GM21515 (cell line): ENCODE results near the gene SNAI1.
"Not testable (repeated sequence)": the region's sequence is repeated elsewhere in the genome, so short reads cannot be mapped to it uniquely, and the experiment has no call there.

Experiments
- ATAC-seq: cut with Tn5 transposase; IDR thresholded peaks from one replicate; pipeline ENCODE4 v1.9.1; 2021; ENCODE audit not compliant: unreplicated experiment

The SNAI1 gene

DNA sequence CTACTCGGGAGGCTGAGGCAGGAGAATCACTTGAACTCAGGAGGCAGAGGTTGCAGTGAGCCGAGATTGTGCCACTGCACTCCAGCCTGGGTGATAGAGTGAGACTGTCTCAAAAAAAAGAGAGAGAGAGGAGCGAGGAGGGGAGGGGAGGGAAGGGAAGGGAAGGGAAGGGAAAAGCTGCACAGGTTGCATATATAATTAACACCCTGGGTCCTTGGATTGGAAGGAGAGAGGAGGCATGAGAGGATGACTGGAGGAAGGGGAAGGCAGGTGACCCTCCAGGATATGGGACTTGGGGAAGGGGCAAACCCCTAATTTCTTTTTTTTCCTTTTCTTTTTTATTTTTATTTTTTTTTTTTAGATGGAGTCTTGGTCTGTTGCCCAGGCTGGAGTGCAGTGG, 28.8 kb downstream of the SNAI1 start:
- ATAC-seq: not testable (repeated sequence)

DNA sequence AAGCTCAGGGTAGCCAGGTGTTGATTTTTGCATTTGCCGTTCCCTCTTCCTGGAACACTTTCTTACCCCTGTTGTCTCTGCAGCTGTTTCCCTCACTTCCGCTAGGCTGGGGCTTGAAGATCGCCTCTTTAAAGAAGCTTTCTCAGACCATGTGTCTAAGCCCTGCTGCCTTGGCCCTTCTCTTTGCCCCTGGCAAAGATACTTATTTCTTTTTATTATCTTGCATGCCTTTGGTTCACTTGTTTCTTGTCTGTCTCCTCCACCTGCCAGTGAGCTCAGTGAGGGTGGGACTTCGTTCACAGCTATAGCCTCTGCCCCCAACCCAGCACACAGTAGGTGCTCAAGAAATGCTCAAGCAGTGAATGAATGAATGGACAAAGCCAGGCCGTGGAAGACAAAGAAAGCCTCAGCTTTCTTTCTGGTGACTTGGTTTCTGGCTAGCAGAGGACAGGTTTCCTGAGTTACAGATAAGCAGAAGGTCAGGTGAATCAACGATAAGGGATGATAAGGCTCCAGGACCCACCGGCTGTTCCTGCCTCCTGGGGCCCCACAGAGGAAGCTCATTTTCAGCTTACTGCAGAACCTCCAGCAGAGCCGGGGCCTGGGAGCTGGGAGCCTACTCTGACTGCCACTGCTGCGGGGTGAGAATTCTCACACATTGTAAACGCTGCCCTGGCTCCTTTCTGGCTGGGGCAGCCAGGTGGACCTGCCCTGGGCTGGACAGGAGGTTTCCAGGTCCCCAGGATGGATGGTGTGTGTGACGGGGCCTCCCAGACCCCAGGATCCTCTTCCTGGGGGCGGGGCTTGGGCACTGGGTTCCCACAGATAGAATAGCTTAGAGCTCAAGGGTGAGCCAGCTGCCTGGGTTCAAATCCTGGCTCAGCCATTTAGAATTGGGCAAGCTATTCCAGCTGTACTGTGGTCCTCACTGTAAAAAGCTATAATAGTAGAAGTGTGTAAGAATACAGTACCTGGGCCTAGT, 29.8 kb downstream of the SNAI1 start:
- ATAC-seq: no peak

DNA sequence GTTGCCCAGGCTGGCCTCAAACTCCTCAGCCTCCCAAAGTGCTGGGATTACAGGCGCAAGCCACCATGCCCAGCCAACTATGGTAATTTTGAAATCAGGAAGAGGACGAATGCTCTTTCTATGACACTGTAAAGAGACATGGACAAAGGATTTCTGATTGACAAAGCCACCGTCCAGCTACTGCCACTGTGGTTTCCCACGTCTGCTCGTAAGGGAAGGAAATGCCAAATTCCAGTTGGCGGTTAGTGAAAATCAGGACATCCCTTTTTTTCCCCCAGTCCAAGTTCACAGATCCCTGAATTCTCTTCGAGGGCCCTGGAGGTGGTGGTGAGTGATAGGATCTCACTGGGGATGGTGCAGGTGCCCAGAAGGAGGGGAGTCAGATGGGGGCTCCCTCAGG, 31.2 kb downstream of the SNAI1 start:
- no peak for ATAC-seq

DNA sequence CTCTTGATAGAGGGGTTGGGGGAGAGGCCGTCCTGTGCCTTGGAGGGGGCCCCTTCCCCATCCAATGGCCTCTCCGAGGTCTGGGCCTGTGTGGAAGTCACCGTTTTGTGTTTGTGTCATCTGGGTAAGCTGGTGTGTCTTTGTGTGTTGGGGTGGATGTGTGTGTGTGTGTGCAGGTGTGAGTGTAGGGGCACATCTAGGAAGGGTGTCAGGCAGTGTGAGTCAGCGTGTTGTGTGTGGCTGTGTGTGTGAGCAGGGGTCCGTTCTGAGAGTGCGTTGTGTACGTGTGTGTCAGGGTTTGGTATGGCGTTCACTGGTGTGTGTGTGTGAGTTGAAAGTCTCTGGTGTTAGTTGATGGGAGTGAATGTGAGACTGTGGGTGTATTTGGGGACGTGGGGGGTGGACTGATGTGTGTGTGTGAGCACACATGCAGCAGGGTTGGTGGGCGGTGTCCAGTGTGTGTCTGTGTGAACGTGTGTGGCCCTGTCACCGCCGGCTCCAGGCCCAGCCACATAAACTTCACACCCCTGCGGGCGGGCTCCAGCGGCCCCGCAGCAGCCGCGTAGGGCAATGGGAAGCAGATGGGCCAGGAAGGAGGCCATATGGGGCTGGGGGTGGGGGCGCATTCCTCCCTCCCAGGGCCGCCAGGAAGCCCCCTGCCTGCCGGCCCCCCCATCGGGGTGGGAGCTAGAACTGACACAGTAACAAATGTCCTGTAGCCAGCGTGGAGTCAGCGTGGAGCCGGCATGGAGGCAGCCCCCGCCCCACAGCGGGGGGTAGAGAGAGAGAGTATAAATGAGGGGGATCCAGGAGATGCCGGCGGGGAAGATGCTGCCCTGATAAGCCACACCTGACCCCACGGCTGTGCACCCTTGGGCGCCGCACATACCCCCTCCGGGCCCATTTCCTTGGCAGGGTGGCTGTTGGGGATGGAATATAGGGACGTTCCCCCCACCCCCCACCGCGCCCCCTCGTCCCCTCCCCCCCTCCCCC, 32.1 kb downstream of the SNAI1 start:
- no peak for ATAC-seq

DNA sequence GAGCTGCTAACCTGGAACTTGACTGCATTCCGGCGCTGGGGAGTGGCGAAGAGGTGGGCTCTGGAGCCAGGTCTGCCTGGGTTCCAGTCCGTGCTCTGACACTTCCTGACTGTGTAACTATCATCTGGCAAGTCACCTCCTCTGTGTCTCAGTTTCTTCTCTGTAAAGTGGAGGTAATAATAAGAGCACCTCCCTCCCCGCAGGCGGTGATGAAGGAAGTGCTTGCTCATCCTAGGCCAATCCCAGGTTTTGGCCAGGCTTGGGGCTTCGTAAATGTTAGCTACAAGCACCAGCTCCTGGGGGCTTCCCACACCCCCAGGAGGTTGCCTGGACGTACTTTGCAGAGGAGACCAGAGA, 32.8 kb downstream of the SNAI1 start:
- ATAC-seq: no peak

DNA sequence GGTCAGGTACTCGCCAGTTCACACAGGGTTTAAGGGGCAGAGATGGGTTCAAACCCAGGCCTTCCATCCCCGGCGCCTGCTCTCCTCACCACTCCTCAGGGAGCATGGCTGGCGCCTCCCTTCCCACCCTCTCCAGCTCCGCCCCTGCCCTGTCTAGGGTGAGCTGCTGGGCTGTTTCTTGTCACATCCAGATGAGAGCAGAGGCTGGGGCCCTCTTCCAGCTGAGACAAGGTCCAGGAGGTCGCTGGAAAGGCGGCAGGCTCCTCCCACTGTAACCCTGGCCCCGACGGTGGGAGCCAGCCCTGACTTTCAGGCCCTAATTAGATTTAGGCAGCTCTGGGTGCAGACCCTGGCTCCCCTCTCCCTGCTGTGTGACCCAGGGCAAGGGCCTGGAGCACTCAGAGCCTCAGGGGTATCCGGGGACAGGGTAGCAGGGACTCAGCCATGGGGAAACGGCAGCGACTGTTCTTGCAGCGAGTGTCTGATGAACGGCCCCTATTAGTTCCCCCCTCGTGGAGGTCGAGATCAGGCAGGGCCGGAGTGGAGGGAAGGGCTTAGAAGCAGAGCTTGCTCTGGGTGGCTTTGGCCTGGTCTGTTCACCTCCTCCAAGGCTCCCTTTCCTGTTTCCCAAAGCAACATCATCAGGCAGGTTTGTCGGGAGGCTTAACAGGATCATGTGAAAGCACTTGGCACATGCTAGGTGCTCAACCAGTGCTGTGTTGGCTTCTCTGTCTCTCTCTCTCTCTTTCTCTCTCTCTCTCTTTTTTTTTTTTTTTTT, 33.4 kb downstream of the SNAI1 start:
- no peak for ATAC-seq

DNA sequence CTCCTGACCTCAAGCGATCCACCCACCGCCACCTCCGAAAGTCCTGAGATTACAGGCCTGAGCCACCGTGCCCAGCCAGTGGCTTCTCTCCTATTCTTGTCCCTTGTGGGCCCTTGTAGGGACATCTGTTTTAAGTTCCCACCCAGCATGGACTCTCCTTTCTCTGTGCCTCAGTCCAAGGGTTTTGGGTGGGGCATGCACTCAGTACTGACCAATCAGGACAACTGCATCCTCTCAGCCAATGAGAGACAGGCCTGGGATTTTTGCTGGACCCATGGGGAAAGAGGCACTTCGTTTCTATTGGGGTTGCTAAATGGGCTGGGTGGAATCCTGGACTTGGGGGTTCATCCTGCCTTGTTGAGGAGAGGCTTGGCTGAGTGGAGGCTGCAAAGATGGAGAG, 34.4 kb downstream of the SNAI1 start:
- no peak for ATAC-seq

DNA sequence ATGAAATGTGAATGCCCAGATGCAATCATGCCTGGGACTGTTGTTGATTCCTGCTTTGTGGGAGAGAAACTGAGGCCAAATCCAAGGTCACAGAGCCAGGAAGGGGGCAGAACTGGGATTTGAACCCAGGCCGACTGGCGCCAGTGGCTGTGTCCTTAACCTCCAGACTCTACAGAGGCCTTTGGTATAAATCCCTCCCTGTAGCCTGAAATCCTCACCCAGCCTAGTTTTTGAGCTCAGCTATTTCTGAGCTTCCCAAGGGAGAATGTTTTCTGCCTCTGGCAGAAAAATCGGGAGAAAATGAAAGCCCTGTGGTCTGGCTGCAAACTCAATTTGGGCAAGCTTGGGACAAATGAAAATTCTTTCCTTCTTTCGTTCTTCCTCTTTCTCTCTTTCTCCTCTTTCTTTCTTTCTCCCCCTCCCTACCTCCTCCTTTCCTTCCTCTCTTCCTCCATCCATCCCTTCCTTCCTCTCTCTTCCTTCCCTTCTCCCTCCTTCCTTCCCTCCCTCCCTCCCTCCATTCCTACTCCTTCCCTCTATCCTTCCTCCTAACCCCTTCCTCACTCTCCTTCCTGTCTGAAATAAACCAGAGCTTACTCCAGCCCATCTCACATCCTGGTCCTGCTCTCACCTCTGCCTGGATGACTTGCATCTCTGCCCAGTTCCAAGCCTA, 34.9 kb downstream of the SNAI1 start:
- ATAC-seq: no peak

DNA sequence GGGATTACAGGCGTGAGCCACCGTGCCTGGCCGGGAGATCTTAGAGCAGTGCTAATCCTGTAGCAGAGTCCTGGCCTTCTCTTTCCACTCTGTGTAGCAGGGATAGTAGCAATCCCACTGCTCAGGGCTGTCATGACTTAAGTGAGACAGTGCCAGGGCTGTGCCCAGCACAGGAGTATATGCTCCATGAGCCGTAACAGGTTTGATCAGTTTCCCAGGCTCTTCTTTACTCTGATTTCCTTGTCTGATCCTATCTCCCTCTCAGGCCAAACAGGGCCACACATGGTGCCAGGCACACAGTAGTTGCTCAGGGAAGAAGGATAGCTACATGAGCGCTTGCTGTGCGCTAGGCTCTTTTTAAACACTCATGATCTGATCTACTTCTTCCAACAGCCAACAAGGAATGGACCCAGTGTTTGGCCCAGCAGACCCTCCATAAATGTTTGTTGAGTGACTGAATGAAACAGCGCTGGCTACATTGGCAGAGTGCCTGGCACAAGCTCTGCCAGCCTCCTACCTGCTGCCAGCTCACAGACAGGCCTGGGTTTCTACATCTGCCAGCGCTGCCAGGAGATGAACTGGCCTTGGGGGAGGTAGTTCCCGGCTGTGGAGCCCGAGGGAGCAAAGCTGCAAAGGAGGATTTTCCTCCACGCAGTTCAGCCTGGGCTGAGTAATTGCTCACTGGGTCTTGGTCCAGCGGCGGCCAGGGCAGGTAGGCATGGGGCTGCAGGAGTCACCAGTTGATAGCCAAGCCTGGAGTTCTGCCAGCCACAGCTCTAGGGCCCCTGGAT, 36.9 kb downstream of the SNAI1 start:
- ATAC-seq: no peak

DNA sequence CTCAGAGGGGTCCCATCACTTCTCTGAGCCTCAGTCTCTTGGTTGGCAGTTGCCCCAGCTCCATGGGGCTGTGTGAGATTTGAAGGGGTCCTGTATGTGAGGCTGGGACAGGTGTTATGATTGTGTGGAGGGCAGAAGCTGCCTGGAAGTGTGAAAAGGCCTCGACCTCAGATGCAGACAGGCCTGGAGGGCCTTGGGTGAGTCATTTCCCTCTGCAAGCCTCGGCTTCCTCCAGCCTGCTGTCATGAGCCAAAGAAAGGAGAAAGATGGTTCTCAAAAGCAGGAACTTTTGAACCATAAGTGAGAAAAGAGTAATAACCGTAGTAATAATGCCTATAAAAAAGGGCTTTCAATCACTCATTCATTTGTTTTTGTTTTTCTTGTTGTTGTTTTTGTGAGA, 37.5 kb downstream of the SNAI1 start:
- no peak for ATAC-seq

DNA sequence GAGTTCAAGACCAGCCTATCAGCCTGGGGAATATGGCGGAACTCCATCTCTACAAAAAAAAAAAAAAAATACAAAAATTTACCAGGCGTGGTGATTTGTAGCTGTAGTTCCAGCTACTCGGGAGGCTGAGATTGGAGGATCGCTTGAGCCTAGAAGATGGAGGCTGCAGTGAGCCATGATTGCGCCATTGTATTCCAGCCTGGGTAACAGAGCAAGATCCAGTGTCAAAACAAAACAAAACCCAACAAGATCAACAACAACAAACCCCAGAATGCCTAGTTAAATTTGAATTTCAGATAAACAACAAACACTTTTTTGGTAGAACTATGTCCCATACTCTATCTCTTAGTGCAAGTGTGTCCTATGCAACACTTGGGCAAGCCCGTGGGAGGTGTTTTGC, 39.9 kb downstream of the SNAI1 start:
- ATAC-seq: no peak

DNA sequence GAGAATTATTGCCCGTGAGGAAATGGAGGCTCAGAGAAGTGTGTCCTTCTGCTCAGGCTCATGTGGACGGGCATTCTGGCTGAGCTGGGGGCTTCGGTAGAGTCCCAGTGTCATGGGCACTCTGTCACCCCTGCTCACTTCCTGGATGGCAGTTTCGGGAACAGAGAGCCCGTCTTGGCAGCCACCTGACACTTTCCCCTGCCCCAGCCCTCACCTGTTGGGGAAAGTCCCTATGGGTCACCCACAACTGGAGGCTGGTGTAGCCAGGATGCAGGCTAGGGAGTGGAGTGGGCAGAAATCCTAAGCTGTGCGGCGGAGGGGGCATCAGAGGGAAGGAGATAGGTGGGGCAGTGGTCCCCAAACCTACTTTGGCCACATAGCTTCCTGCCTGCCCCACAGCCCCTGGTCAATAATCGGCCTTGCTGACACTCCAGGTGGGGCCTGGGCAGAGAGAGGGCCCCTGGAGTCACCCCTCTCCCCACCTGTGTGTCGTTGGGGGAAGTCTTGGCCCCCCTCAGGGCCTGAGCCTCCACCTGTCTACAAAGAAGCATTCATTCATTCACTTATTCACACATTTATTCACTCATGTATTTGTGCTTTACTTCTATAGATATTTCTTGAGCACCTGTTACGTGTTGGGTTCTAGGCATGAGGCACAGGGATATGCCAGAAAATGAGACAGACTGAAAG, 40.5 kb downstream of the SNAI1 start:
- no peak for ATAC-seq

DNA sequence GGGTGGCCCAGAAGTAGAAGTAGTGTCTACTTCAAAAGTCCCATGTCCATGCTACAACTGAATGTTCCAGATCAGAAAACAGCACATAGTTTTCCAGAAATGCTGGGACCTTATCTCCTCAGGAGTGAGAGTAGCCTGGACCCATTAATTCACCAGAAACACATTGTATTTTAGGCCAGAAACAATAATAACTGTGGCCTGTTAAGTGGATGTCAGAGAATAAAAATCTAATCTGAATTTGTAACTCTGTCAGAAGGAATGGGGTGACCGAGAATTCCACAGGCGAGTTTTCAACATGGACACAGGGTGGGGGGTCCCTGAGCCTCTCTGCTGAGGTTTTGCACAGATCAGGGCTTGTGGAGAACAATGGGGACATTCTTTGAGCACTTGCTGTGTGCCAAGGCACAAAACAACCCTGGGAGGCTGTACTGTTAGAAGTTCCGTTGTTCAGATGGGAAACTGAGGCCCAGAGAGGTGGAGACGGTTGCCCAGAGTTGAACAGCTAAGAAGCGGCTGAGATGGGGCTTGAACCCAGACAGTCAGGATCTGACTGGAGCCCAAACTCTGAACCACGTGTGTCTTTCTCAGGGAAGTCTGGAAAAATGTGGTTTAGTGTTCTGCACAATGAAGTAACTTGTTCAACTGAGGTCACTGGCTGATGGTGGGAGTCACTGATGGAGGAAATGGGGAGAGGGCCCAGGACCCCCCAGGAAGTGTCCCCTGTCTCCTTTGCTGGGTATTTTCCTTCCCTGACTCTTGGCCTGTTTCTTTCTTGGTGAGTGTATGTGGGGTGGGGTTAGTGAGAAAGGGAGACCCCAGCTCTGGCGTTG, 44.2 kb downstream of the SNAI1 start:
- no peak for ATAC-seq

DNA sequence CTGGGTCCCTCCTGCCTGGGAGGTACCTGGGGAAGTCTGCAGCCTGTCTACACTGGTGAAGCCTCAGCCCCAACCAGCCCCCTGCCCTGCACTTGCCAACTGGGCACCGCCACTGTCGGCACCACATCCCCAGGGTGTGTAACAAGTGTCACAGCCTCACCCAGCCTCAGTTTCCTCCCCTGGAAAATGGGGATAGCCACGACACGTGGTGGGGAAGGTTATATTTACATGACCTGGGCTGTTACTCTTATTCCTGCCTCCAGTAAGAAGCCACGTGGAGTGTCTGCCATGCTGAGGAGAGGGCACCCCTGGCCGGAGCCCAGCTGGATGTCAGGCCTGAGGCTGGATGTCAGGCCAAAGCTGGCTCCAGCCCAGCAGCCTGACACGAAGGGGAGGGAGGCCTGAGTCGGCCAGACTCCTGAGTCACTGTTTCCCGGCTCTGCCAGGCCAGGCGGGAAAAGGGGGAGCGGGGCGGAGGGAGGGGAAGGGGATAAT, 44.9 kb downstream of the SNAI1 start:
- no peak for ATAC-seq

DNA sequence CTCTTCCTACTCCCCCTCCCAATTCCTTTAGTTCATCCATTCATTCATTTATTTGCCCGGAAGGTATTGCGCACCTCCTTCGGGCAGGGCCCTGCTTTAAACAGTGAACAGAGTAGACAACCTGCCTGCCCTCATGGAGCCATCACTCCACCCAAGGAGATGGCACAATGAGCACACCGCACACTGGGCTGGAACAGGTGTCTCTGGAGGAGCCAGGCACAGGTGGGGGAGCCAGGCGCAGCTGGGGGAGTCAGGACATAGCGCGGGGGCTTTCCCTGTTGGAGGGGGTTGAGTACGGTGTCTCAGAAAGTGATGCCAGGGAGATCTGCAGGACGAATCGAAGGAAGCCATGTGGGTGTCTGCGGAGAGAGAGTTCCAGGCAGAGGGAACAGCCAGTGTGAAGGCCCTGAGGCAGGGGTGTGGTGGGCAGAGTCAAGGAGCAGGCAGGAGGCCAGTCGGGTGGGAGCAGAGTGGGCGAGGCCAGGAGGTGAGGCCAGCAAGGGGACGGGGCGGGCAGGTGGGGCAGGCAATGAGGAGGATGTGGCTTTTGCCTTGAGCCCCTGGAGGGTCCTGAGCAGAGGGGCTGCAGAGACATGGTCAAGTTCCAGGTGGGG, 46.4 kb downstream of the SNAI1 start:
- ATAC-seq: no peak

DNA sequence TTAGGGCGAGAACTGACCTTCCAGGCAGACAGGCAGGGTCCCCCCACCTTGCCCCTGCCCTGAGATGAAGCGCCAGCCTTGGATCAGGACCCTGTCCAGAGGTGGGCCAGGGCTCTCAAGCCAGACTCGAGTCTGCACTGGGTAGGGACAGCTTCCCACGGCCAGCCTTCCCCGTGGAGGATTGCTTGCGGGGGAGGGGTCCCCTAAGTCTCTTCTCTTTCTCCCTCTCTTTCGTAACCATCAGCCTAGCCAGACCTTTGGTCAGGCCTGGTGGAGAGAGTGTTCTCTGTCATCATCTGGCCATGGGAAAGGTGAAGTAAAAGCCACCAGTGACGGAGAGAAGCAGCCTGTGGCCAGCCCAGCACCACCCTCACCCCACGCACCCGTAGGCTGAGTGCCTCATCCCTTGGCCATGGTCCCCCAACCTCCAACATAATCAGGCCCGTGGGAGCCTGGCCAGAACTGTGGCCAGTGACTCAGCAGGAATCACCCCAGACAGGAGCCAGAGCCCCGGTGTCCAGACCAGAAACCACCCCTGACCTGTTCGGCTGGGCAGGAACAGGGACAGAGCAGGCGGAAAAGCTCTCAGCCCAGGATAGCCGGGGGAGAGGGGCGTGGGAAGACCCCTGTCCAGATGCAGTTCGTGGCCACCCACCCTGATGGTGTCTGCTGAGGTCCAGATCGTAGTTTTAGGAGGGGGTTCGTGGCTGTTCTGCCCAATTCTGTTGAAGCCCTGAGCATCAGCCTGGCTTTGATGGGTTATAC, 47.1 kb downstream of the SNAI1 start:
- ATAC-seq: no peak
